GM21423 (cell line): ENCODE results near the gene DMRTC2.

Source experiments
- ATAC-seq: cut with Tn5 transposase; IDR thresholded peaks from one replicate; pipeline ENCODE4 v1.9.1; 2021; ENCODE audit warnings: mild to moderate bottlenecking, moderate library complexity; ENCODE audit not compliant: unreplicated experiment

DMRTC2 gene

DNA sequence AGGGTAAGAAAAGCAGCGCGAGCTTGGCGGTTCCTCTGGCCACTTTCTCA lies at the start of gene DMRTC2:
TSS of gene DMRTC2 (plus strand) at position 42 of the 50 bp plus-strand sequence. CDS start 2,387 bp downstream, outside the sequence.
- no peak for ATAC-seq

DNA sequence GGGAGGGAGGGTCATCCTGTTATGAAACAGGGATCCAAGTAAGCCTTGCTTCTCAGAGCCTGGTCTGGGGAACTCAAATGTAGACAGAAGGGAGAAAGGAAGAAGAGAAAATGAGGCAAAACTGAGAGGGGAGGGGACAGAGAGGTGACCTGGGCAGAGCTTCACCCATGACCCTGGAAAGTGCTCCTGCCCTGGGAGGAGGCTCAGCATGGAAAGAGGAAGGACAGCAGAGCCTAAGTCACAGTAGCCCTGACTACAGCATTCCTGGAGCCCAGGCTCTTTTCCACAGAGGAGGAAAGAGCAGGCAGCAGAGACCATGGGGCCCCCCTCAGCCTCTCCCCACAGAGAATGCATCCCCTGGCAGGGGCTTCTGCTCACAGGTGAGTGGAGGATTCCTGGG lies 48.5 kb upstream of the DMRTC2 start, which contains the start of gene CEACAM3:
TSS of gene CEACAM3 (plus strand) at position 226 of the 400 bp plus-strand sequence. CDS start at position 317, 91 bp downstream.
- no peak for ATAC-seq

DNA sequence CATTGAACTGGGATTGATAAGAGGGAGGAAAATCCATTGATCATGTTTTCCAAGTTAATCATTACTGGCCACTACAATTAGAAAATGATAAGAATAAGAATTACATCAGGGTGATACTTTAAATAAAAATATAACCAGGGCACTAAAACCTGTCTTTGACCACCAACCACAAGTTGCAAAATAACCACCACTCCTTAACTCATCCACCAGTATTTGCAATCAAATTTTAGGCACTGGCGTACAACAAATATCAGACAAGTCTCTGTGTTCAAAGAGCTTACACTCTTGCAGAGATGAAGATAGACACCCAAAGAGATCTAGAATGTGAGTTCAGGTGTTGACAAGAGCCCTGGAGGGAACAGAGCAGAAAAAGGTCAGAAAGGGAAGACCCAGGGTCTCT lies 47.9 kb upstream of the DMRTC2 start:
- no peak for ATAC-seq

DNA sequence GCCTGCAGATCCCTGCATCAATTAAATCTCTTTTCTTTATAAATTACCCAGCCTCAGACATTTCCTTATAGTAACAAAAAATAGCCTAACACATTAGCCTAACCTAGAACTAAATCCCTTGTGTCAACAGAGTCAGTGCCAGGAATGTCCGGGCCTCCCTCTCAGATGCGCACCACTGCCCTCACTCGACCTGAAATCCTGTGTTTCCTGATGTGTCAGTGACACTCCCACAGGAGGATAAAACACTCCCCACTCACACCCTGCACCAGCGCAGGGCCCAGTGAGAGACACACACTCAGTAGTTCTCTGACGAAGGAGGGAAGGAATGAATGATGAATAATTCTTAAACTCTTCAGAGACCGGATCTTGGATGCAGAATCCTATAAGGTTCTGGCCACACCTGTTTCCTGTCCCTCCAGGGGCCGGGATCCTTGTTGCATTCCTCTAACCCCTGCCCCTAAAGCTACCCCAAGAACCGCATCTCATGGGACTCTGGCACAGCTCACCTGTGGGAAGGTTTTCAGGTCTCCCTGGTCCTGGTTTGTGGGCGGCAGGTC lies 45.3 kb upstream of the DMRTC2 start:
- ATAC-seq, result no peak

DNA sequence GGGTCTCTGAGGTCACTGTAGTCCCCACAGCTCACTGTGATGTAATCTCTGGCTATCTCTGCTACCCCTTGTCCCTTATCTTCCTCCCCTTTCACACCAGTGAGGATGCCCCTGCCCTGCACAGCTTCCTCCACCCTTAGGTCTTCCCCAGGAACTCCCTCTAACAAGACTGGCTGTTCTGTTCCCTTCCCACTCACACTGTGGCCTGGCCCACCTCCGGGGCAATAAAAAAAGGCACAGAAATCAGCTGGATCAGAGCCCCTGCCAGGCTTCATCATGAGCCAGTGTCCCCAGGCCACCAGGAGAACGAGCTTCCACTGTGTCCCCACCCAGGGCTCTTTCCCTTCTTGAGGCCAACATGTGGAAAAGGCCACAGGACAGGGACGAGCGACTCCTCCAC lies 43.8 kb upstream of the DMRTC2 start:
- ATAC-seq, result no peak

DNA sequence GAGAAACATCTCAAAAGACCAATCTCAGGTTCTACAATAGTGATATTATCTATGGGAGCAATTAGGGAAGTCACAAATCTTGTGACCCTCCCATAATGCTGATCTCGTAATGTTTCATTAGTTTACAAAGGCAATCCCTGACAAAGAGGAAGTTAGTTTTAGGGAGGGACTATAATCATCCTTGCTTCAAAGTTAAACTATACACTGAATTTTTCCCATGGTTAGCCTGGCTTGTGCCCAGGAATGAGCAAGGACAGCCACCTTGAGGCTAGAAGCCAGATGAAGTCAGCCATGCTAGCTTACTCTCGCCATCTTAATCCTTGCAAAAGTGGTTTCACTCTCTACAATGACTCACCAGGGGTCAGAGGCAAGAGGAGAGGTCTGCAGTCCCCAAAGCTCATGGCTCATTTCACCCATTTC lies 43.0 kb upstream of the DMRTC2 start:
- no peak for ATAC-seq

DNA sequence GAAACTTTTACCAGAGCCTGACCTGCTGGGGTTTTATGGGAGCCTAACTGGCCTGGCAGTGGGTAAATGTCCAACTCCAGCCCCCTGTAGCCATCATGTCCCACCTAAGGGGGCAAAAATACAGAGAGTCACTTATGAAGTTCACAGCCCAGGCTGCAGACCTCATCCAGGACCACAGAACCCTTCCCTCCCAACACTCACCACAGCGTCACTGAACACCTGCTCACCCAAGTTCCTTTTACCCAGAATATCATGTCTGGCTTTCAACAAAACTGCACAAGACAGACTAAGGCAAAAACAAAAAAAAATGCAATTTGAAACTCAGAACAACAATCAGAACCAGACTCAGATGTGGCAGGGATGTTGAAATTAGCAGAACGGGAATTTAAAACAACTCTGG lies 42.1 kb upstream of the DMRTC2 start:
- ATAC-seq, result no peak

DNA sequence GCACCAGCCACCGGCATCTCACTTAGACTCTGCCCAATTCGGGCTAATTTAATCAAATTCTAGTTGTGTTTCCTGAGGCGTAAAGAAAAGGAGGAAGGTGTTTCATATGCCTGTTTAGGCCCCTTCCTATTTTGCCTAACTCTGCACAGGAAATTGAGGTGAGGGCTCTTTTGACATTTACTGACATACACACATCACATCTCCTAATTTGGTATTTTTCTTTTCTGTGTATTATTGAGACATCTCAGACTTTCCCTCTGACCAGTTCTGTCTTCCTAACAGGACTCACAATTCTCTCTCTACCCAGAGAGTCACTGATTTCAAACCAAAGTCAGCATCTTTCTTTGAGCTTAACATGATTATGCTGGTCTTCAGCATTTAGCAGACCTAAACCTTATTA lies 40.5 kb upstream of the DMRTC2 start:
- ATAC-seq, result no peak

DNA sequence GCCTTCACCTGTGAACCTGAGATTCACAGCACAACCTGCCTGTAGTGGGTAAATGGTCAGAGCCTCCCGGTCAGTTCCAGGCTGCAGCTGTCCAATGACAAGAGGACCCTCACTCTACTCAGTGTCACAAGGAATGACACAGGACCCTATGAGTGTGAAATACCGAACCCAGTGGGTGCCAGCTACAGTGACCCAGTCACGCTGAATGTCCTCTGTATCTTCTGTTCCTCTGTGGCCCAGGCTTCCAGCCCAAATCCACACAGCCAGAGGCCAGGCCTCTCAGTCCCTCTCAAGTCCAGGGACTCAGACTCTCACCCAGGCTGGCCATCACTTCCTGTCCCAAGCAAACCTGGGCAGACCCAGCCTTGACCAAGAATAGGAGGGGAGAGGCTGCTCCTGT lies 37.7 kb upstream of the DMRTC2 start:
- ATAC-seq, result no peak

DNA sequence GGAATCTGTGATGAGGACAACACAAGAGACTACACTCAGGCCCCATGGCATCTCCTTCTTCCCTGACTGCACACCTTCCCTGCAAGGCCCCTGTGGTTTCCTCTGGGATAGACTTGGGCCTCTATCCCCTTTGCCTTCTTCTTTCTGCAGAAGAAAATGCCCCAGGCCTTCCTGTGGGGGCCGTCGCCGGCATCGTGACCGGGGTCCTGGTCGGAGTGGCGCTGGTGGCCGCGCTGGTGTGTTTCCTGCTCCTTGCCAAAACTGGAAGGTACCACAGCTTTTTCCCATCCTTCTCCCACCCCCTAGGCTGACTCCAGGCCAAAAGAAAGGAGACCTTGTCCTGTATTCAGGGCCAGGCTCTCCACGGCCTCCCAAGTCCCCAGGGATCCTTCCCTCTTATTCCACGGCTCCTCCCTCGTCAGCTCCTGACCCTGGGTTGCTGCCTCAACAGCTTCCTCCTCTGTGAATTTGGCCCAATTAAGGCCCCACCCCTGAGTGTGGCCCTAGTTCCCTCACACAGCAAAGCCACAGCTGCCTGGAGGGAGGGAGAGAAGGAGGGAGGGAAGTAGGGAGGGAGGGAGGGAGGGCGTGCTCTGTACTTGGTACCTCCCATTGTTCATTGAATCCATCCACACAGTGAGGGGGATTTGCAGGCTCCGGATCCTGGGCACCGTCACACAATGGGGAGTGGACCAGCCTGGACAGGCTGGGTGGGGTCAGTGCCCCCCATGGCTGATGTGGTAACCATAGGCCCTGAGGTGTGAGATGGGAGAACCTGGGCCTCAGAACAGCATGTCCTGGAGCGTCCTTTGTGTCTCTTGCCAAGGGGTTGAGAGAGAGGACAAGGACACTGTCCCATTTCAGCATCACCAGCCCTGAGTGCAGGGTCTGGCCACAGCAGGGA lies 35.9 kb upstream of the DMRTC2 start:
- no peak for ATAC-seq

DNA sequence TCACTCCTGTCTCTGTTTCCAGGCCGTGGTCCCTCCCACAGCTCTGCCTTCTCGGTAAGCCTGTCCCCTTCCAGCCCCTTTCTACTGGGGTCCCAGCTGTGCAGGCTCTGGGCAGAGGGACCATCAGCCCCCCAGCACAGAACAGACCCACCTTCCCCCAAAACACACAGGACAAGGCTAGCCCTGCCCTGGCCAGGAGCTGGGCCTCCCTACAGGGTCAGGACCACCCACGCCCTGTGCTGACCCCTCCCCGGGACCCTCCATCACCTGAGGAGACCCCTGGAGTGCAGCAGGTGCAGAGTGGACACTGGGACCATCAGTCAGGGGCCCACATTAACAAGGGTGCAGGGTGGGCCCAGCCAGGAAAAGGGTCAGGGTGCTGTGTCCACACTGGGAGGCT lies 34.5 kb upstream of the DMRTC2 start:
- ATAC-seq, result no peak

DNA sequence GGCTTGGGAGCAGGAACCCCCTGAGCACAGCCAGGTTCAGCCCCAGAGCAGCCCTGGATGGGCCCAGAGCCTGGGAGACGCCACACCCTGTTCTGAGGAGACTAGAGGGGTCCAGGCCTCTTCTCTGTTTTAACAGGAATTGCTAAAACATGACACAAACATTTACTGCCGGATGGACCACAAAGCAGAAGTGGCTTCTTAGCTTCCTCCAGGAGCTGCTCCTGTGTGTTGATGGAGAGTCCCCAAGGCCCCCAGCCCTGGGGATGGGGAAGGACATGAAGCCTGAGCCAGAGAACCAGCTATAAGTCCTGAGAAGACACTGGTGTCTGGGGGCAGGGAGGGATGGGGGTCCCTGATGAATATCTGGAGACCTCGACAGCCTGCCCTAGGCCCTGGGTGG lies 33.8 kb upstream of the DMRTC2 start:
- ATAC-seq, result no peak

DNA sequence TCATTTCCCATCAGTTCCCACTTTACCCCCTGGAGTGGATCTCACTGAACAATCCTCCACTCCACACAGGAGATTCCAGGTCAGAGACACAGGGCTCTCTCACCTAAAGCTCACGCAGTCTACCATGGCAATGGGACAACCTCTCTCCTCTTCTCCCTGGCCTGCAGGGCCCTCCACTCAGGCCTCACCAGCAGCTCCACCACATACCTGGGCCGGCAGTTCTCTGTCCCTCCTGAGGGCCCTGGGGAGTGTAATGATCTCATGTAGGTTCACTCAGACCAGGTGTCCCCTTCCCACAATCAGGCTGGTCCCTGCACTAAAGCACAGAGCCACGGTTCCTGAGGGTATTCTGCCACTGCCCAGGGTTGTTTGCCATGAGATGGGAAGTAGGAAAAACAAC lies 32.9 kb upstream of the DMRTC2 start:
- no peak for ATAC-seq

DNA sequence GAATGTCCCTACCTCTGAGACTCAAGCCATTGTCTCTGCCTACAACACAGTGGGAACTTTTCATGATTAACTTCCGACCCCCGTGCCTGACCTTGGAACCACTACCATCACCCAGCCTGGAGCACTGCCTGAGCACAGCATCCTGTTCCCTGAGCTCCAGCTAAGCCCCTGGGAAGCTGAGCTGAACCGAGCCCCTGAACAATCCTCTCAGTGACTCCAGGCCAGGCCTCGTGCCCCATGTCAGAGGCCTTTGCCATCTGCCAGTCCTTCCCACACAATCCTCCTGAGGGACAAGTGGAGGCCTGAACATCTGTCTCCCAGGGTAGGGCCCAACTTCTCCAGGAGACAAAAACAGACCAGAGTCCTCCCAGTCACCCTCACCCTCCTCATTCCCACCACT lies 30.9 kb upstream of the DMRTC2 start:
- ATAC-seq, result no peak

DNA sequence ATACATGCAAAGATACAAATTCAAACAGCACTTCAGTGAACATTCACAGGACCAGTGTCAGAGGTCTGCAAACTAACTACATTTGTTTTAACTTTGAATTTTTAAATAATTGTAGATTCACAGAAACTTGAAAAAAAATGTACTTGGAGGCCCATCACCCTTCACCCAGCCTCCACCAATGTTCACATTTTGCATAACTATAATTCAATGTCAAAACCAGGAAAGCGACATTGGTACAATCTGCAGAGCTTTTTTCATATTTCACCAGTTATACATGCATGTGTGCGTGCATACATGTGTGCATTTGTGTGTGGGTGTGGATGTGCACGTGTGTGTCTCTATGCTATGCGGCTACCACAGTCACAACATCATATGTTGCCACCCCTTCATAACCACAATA lies 29.5 kb upstream of the DMRTC2 start:
- ATAC-seq, result no peak

DNA sequence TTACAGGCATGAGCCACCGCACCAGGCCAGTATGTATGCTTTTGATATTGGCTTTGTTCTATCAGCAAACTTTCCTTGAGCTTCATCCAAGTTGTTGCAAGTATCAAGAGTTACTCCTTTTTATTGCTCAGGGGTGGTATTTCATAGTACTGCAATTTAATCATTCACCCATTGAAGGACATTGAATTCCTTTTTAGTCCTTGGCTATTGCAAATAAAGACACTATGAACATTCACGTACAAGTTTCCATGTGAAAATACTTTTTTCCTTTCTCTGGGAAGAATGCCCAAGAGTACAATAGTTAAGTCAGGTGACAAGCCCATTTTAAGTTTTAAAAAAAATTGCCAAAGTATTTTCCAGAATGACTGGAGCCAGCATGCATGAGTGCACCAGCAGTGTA lies 28.1 kb upstream of the DMRTC2 start:
- ATAC-seq, result no peak

DNA sequence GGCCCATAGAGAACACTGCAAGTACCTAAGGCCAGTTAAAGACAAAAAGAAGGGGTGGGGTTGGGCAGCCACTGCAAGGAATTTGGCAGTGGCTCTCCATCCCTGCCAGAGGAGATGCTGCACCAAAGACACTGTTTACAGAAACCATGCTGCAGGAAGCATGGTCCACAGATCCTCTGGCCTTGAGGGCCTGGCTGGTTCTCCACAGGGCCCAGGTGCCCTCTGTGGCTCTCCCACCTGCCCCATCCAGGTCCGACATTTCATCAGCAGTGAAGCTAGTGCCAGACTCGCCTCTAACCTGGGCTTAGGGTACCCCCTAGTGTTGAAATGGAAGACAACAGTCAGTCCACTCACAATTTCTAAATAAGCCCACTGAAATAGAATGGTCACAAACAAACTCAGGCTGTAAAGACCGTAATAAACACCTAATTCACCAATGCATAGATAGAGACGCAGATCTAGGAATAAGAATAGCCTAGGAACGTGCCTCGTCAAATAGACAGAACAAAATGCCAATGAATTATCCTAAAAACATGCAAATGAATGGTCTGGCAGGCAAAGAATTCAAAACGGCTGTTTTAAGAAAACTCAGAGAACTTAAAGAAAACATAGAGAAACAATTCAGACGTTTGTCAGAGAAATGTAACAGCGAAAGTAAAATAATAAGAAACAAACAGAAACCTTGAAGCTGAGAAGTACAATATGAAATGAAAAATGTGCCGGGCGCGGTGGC lies 23.7 kb upstream of the DMRTC2 start:
- no peak for ATAC-seq

DNA sequence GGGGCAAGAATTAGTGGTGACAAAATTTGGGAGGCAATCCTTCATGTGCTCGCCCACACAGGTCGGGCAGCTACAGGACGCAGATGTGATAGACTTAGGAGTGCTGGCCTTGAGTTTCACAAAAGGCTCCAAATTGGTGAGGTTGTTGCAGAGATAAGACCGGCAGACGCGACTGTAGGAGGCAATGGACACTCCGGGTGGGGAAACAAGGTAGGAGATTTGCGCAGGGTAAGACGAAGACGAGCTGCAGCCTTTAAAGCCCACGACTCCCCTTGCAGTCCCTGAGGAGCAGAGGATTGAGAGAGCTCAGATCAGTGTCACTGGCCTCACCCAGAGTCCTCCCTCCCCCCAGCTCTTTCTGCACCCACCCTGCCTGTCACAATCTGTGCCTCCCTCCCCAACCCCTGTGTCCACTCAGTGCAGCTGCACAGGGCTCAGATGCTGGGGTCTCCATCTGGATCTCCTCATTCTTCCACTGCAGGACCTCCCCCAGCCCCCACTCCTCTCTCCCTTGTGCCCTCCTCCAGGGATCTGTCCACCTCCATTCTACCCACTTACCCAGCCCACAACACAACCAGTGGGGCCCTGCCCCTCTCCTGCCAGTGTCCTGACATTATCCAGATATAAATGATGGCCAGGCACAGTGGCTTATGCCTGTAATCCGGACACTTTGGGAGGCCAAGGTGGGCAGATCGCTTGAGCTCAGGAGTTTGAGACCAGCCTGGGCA lies 6.7 kb upstream of the DMRTC2 start:
- no peak for ATAC-seq

DNA sequence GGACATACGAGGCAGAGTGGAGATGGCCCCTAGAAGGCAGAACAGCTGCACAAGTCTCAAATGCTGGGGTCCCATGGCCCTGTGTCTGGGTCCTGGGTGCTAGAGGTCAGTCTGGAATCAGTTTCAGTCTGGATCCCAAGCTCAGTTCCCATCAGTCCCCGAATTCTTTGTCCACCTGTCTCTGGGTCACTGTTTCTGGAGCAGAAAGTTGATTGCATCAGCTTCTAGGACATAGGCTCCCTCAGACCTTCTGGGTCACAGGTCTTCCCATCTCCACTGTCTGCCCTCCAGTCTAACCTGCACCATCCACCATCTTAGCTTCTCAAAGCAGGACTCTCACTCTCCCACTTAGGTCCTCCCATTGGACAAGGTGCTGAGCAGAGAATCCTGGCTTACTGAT lies 5.6 kb upstream of the DMRTC2 start:
- ATAC-seq, result no peak

DNA sequence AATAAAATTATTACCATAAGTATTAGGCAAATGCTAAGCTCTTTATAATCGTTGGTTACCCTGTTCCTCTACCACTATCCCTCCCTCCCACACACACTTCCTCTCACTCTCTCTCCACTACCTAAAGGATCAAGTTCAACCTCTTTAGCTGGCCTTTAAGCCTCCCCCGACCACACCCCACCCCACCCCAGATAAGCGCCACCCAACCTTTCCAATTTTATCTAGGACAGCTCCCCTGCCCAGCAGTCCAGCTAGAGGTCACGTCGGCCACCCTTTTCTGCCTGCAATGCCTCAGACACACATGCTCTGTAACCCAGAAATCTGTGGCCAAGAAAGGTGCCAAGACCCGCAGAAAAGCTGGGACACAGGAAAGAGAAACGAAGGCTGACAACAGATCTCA lies 1.5 kb upstream of the DMRTC2 start:
- ATAC-seq, result no peak

DNA sequence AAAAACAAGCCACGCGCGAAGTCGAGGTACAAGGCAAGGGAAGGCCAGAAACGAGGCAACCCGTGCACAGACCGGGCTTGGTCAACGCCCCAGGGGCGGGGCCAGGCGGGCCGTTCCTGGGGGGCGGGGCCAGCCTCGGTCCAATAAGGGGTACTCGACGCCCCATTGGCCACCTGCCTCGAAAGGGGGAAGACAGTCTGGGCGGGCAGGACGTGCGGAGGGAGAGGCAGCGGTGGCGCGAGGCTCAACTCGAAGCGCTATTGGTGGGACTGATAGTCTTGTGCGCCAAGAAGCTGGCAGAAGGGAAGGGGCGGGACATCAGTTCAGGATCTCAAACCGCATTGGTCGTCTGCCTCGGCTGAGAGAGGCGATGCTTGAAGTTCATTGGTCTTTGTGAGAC lies 241 bp upstream of the DMRTC2 start, which contains the start of gene LYPD4:
TSS of gene LYPD4 (minus strand) at position 83 of the 400 bp plus-strand sequence. CDS start 5,398 bp downstream, outside the sequence.
- no peak for ATAC-seq
